Measurements from ENCODE around the gene IFIT3.

IFIT3 gene

DNA sequence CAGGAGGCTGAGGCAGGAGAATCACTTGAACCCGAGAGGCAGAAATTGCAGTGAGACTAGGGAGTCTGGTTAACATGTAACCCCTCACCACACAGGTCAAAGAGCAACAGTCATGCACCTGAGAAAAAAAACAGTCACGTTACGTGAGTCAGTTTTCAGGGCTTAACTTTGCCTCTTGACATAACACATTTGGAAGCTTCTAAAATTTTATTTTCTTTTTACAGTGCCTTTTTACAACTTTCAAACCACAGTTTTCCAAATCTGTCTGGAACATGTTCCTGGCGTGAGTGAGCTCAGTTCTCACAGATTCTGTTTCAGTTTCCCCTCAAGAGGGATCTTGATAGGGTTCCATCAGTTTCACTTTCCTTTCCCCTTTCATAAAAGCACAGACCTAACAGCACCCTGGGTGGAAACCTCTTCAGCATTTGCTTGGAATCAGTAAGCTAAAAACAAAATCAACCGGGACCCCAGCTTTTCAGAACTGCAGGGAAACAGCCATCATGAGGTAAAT is 4.4 kb downstream of the IFIT3 start:
- no peak overlapping the region for H3K4me3 ChIP-seq (ENCODE audit: low read depth, low read length)

DNA sequence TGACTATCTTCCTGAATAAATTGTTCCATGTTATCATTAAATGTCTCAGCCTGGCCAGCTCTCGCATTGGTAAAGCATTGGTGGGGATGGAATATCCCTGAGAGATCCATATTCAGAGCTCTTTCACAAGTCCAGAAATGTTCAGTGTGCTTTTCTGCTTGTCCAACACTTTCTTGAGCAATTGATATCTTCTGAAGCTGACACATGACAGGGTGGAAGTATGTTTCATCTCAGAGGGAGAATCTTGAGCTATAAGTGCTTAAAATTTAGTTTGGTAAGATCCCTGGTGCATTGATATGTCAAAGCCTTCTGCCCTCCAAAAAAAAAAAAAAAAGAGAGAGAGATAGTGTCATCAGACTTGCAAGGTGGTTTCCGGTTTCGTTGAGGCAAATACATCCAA is 7.4 kb downstream of the IFIT3 start:
- POLR2A ChIA-PET = no interaction called here
- Histone ChIP-seq H3K9me3 (ENCODE audit: control insufficient read depth, insufficient read depth, low read depth, low read length) (no peaks in the 10 kb centered on the region), H3K4me1 (ENCODE audit: control insufficient read depth, insufficient read depth, low read length) (0 out of 2 replicates have a peak, but pooled peaks cover 3% of the 10 kb centered on the region), H3K4me3 (ENCODE audit: low read depth, low read length) (no peak overlapping the region), H3K27ac (ENCODE audit: extremely low read depth, low read depth, low read length) (no peak overlapping the region), H3K36me3 (ENCODE audit: control insufficient read depth in 2 of 2, insufficient read depth in 1 of 2, low read length in 2 of 2) (no peaks in the 10 kb centered on the region)
- CTCF ChIA-PET = no interaction called here
- TF ChIP-seq ZNF416 (tag by site-specific recombination; IDR thresholded peaks at IDR 0.05) = no peak
- TF ChIP-seq, protein P1, sequence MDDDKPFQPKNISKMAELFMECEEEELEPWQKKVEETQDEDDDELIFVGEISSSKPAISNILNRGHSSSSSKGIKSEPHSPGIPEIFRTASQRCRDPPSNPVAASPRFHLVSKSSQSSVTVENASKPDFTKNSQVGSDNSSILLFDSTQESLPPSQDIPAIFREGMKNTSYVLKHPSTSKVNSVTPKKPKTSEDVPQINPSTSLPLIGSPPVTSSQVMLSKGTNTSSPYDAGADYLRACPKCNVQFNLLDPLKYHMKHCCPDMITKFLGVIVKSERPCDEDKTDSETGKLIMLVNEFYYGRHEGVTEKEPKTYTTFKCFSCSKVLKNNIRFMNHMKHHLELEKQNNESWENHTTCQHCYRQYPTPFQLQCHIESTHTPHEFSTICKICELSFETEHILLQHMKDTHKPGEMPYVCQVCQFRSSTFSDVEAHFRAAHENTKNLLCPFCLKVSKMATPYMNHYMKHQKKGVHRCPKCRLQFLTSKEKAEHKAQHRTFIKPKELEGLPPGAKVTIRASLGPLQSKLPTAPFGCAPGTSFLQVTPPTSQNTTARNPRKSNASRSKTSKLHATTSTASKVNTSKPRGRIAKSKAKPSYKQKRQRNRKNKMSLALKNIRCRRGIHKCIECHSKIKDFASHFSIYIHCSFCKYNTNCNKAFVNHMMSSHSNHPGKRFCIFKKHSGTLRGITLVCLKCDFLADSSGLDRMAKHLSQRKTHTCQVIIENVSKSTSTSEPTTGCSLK (tag by site-specific recombination; IDR thresholded peaks at IDR 0.05) = no peak
- TF ChIP-seq FEZF1 (tag by site-specific recombination; IDR thresholded peaks at IDR 0.05) = no peak
- no peak for TF ChIP-seq ZFP69B (tag by site-specific recombination; IDR thresholded peaks at IDR 0.05)
- no peak for TF ChIP-seq ZNF311 (tag by site-specific recombination; IDR thresholded peaks at IDR 0.05; ENCODE audit: borderline replicate concordance)

More for the DNA sequence above, 4.4 kb downstream of the IFIT3 start:
- Histone ChIP-seq H3K4me1 (ENCODE audit: control insufficient read depth, insufficient read depth, low read length) (0 out of 2 replicates have a peak, but pooled peaks cover 3% of the 10 kb centered on the region), H3K27ac (ENCODE audit: extremely low read depth, low read depth, low read length) (no peak overlapping the region), H3K9me3 (ENCODE audit: control insufficient read depth, insufficient read depth, low read depth, low read length) (no peaks in the 10 kb centered on the region), H3K36me3 (ENCODE audit: control insufficient read depth in 2 of 2, insufficient read depth in 1 of 2, low read length in 2 of 2) (no peaks in the 10 kb centered on the region)
- POLR2A ChIA-PET = interaction anchor here (0.5 kb wide), 1 partner anchor 21 kb away, joined by 3 read pairs; no protein-coding TSS in a partner anchor
- CTCF ChIA-PET = no interaction called here
- TF ChIP-seq, protein P2, sequence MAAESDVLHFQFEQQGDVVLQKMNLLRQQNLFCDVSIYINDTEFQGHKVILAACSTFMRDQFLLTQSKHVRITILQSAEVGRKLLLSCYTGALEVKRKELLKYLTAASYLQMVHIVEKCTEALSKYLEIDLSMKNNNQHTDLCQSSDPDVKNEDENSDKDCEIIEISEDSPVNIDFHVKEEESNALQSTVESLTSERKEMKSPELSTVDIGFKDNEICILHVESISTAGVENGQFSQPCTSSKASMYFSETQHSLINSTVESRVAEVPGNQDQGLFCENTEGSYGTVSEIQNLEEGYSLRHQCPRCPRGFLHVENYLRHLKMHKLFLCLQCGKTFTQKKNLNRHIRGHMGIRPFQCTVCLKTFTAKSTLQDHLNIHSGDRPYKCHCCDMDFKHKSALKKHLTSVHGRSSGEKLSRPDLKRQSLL (tag by site-specific recombination; IDR thresholded peaks at IDR 0.05) = no peak

DNA sequence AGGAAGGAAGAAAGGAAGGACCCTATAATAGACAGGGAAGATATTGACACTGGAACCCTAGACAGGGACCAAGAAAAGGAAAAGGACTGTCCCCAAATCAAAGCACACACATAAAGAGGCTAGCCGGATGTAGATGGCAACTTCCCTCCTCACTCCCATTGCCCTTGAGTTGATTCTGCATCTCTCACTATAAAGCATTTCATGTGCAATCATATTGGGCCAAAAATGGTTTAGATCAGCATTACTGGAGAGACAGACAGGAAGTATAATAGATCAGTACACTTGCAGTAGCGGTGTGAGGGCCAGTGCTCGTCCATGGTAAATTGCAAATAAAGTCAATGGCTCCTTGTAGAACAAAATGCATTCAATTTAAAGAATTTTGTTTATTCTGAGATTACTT is 8.4 kb downstream of the IFIT3 start:
- POLR2A ChIA-PET = no interaction called here

More for the DNA sequence above, 8.4 kb downstream of the IFIT3 start:
- Histone ChIP-seq H3K27ac (ENCODE audit: extremely low read depth, low read depth, low read length) (no peak overlapping the region), H3K4me1 (ENCODE audit: control insufficient read depth, insufficient read depth, low read length) (0 out of 2 replicates have a peak, but pooled peaks cover 3% of the 10 kb centered on the region), H3K4me3 (ENCODE audit: low read depth, low read length) (no peak overlapping the region), H3K9me3 (ENCODE audit: control insufficient read depth, insufficient read depth, low read depth, low read length) (no peaks in the 10 kb centered on the region), H3K36me3 (ENCODE audit: control insufficient read depth in 2 of 2, insufficient read depth in 1 of 2, low read length in 2 of 2) (no peaks in the 10 kb centered on the region)
- no peak for TF ChIP-seq RBAK (tag by site-specific recombination; IDR thresholded peaks at IDR 0.05)
- TF ChIP-seq YY1 (tag by site-specific recombination; IDR thresholded peaks at IDR 0.05) = no peak
- no peak for TF ChIP-seq ZNF202 (tag by site-specific recombination; IDR thresholded peaks at IDR 0.05; ENCODE audit: borderline replicate concordance)
- TF ChIP-seq, protein P3, sequence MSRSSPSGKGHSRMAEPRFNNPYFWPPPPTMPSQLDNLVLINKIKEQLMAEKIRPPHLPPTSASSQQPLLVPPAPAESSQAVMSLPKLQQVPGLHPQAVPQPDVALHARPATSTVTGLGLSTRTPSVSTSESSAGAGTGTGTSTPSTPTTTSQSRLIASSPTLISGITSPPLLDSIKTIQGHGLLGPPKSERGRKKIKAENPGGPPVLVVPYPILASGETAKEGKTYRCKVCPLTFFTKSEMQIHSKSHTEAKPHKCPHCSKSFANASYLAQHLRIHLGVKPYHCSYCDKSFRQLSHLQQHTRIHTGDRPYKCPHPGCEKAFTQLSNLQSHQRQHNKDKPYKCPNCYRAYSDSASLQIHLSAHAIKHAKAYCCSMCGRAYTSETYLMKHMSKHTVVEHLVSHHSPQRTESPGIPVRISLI (tag by site-specific recombination; IDR thresholded peaks at IDR 0.05) = no peak
- TF ChIP-seq, protein P4, sequence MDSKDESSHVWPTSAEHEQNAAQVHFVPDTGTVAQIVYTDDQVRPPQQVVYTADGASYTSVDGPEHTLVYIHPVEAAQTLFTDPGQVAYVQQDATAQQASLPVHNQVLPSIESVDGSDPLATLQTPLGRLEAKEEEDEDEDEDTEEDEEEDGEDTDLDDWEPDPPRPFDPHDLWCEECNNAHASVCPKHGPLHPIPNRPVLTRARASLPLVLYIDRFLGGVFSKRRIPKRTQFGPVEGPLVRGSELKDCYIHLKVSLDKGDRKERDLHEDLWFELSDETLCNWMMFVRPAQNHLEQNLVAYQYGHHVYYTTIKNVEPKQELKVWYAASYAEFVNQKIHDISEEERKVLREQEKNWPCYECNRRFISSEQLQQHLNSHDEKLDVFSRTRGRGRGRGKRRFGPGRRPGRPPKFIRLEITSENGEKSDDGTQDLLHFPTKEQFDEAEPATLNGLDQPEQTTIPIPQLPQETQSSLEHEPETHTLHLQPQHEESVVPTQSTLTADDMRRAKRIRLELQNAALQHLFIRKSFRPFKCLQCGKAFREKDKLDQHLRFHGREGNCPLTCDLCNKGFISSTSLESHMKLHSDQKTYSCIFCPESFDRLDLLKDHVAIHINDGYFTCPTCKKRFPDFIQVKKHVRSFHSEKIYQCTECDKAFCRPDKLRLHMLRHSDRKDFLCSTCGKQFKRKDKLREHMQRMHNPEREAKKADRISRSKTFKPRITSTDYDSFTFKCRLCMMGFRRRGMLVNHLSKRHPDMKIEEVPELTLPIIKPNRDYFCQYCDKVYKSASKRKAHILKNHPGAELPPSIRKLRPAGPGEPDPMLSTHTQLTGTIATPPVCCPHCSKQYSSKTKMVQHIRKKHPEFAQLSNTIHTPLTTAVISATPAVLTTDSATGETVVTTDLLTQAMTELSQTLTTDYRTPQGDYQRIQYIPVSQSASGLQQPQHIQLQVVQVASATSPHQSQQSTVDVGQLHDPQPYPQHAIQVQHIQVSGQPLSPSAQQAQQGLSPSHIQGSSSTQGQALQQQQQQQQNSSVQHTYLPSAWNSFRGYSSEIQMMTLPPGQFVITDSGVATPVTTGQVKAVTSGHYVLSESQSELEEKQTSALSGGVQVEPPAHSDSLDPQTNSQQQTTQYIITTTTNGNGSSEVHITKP (tag by site-specific recombination; IDR thresholded peaks at IDR 0.05) = no peak
- TF ChIP-seq, protein P5, sequence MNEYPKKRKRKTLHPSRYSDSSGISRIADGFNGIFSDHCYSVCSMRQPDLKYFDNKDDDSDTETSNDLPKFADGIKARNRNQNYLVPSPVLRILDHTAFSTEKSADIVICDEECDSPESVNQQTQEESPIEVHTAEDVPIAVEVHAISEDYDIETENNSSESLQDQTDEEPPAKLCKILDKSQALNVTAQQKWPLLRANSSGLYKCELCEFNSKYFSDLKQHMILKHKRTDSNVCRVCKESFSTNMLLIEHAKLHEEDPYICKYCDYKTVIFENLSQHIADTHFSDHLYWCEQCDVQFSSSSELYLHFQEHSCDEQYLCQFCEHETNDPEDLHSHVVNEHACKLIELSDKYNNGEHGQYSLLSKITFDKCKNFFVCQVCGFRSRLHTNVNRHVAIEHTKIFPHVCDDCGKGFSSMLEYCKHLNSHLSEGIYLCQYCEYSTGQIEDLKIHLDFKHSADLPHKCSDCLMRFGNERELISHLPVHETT (tag by site-specific recombination; IDR thresholded peaks at IDR 0.05) = no peak
- TF ChIP-seq, protein P6, sequence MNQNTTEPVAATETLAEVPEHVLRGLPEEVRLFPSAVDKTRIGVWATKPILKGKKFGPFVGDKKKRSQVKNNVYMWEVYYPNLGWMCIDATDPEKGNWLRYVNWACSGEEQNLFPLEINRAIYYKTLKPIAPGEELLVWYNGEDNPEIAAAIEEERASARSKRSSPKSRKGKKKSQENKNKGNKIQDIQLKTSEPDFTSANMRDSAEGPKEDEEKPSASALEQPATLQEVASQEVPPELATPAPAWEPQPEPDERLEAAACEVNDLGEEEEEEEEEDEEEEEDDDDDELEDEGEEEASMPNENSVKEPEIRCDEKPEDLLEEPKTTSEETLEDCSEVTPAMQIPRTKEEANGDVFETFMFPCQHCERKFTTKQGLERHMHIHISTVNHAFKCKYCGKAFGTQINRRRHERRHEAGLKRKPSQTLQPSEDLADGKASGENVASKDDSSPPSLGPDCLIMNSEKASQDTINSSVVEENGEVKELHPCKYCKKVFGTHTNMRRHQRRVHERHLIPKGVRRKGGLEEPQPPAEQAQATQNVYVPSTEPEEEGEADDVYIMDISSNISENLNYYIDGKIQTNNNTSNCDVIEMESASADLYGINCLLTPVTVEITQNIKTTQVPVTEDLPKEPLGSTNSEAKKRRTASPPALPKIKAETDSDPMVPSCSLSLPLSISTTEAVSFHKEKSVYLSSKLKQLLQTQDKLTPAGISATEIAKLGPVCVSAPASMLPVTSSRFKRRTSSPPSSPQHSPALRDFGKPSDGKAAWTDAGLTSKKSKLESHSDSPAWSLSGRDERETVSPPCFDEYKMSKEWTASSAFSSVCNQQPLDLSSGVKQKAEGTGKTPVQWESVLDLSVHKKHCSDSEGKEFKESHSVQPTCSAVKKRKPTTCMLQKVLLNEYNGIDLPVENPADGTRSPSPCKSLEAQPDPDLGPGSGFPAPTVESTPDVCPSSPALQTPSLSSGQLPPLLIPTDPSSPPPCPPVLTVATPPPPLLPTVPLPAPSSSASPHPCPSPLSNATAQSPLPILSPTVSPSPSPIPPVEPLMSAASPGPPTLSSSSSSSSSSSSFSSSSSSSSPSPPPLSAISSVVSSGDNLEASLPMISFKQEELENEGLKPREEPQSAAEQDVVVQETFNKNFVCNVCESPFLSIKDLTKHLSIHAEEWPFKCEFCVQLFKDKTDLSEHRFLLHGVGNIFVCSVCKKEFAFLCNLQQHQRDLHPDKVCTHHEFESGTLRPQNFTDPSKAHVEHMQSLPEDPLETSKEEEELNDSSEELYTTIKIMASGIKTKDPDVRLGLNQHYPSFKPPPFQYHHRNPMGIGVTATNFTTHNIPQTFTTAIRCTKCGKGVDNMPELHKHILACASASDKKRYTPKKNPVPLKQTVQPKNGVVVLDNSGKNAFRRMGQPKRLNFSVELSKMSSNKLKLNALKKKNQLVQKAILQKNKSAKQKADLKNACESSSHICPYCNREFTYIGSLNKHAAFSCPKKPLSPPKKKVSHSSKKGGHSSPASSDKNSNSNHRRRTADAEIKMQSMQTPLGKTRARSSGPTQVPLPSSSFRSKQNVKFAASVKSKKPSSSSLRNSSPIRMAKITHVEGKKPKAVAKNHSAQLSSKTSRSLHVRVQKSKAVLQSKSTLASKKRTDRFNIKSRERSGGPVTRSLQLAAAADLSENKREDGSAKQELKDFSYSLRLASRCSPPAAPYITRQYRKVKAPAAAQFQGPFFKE (tag by site-specific recombination; IDR thresholded peaks at IDR 0.05; ENCODE audit: borderline replicate concordance) = no peak
- CTCF ChIA-PET = no interaction called here
